HepG2 (cell line): ENCODE results near the gene PLLP. TPM values are rescaled to one million over a fixed set of nuclear protein-coding genes. Genes with fewer than 3 reads are reported as not detected.

Source experiments
- AGO2 ChIP-seq: fragments of 200-400 bp; formaldehyde crosslinking; optimal IDR thresholded peaks from 2 replicates; pipeline ENCODE3; 2017; ENCODE audit warnings: mild to moderate bottlenecking, low read depth, low read length, moderate library complexity
- AKNA ChIP-seq: sonication (generic); formaldehyde crosslinking; IDR thresholded peaks from 2 replicates; pipeline ENCODE4 v1.4.0; 2020; ENCODE audit warnings: missing genetic modification reagents, borderline replicate concordance
- ISX ChIP-seq: sonication (generic); formaldehyde crosslinking; conservative IDR thresholded peaks from 2 replicates; pipeline ENCODE4 v1.5.0; 2020; ENCODE audit warnings: missing genetic modification reagents
- POLR2AphosphoS5 ChIP-seq: IDR thresholded peaks from 2 replicates; pipeline ENCODE4 v1.6.1; 2012; ENCODE audit warnings: low read depth, low read length
- RFXAP ChIP-seq: sonication (generic); formaldehyde crosslinking; IDR thresholded peaks from 2 replicates; pipeline ENCODE4 v1.4.0; 2020; ENCODE audit warnings: missing genetic modification reagents, borderline replicate concordance
- TMF1 ChIP-seq: sonication (generic); formaldehyde crosslinking; IDR thresholded peaks from 2 replicates; pipeline ENCODE4 v1.8.1; 2022; ENCODE audit warnings: low read depth, missing genetic modification reagents
- ZBTB39 ChIP-seq: sonication (generic); formaldehyde crosslinking; IDR thresholded peaks from 2 replicates; pipeline ENCODE4 v1.5.0; 2020; ENCODE audit warnings: missing genetic modification reagents
- ZFY ChIP-seq: sonication (generic); formaldehyde crosslinking; IDR thresholded peaks from 2 replicates; pipeline ENCODE4 v1.4.0; 2020; ENCODE audit warnings: missing genetic modification reagents
- ZNF121 ChIP-seq: sonication (generic); formaldehyde crosslinking; IDR thresholded peaks from 2 replicates; pipeline ENCODE4 v1.5.0; 2020; ENCODE audit warnings: mild to moderate bottlenecking, missing genetic modification reagents
- ZNF224 ChIP-seq: sonication (generic); formaldehyde crosslinking; IDR thresholded peaks from 2 replicates; pipeline ENCODE4 v1.5.0; 2020; ENCODE audit warnings: mild to moderate bottlenecking, missing genetic modification reagents
- ZNF354B ChIP-seq: sonication (generic); formaldehyde crosslinking; IDR thresholded peaks from 2 replicates; pipeline ENCODE4 v1.8.0; 2022; ENCODE audit warnings: mild to moderate bottlenecking, missing genetic modification reagents
- ZNF569 ChIP-seq: sonication (generic); formaldehyde crosslinking; IDR thresholded peaks from 2 replicates; pipeline ENCODE4 v1.5.0; 2020; ENCODE audit warnings: mild to moderate bottlenecking, missing genetic modification reagents, moderate library complexity, borderline replicate concordance
- ZNF788 ChIP-seq: sonication (generic); formaldehyde crosslinking; IDR thresholded peaks from 2 replicates; pipeline ENCODE4 v1.5.0; 2020; ENCODE audit warnings: mild to moderate bottlenecking, missing genetic modification reagents, borderline replicate concordance
- ZSCAN29 ChIP-seq: sonication (generic); formaldehyde crosslinking; conservative IDR thresholded peaks from 2 replicates; pipeline ENCODE4 v1.4.0; 2020; ENCODE audit warnings: mild to moderate bottlenecking, missing genetic modification reagents
- polyA plus RNA-seq, 8 experiments: library from polyadenylated mRNA; depleted of rRNA in 3 of 8; stranded (reverse) in 7 of 8; unstranded in 1 of 8; fragments of >200 nt; fragmentation: Illumina TruSeq in 4 of 8; extraction: Trizol in 4 of 8; gene quantifications; 2 replicates each; pipeline versions ENCODE4 v1.2.1 to v1.2.3, GENCODE V29; 2011 to 2016; ENCODE audit warnings: low read depth in 4 of 8, missing spikeins in 1 of 8, mixed read lengths in 1 of 8; ENCODE audit not compliant: insufficient read depth in 1 of 8
- total RNA-seq, 5 experiments: library from RNA; depleted of rRNA; stranded (reverse); fragments of >200 nt; fragmentation: Illumina TruSeq; extraction: Trizol; gene quantifications; 2 replicates each; pipeline ENCODE4 v1.2.3, GENCODE V29; 2016; ENCODE audit warnings: low read depth in 1 of 5
- TF ChIP-seq, protein P1 (sequence below): sonication (generic); formaldehyde crosslinking; IDR thresholded peaks from 2 replicates; pipeline ENCODE4 v1.5.0; 2020; ENCODE audit warnings: missing genetic modification reagents, mild to moderate bottlenecking, borderline replicate concordance

The PLLP gene
- total and polyA plus RNA-seq, 2 of the 13 experiments (the other 11 are each of a cell fraction or from before 2014, with no cell fraction given), result 60.6 to 127 TPM

DNA sequence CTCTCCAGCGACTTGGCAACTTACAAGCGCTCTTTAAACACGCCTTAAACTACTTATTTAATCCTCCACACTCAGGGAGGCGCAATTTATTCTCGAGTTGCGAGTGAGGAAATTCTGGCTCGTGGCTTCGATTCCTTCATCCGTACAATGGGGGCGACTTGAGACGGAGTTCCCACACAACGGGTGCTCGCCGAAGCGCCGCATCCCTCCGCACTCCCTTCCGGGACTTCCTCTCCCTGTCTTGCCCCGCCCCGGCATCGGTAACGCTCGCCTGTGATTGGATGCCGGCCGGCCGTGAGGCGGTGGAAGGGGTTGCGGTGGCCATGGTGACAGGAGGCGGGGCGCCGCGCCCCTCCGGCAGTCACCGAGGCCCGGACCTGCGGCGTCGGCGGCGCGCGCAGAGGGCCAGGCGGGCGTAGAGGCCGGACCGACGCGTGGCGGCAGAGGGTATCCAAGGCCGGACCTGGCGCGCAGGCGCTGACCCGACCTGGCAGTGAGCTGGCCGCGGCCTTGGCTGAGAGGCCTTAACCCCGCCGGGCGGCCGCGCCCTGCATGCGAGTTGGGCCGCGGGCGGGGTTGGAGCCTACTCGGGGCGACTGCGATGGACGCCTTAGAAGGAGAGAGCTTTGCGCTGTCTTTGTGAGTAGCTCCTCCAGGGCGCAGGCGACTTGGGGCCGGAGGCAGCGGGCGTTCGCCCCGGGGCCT is 39.6 kb downstream of the PLLP start, which contains the start of gene ARL2BP (continued):
- TF ChIP-seq ZSCAN29 (CRISPR knock-in tag) (peak; percentile 58; the same call in 1 of the 2 replicates), ZNF569 (CRISPR knock-in tag) (no peak), ZBTB39 (peak; percentile 18; the same call in 1 of the 2 replicates), POLR2AphosphoS5 (peak; percentile 83), TMF1 (CRISPR knock-in tag) (peak; percentile 94; the same call in 1 of the 2 replicates), RFXAP (CRISPR knock-in tag) (peak; percentile 96), ZNF354B (CRISPR knock-in tag) (peak; percentile 19; the same call in 1 of the 2 replicates), ISX (CRISPR knock-in tag) (peak; percentile 65; the same call in 1 of the 2 replicates), ZNF224 (CRISPR knock-in tag) (peak; percentile 67; the same call in 1 of the 2 replicates), AGO2 (peak; percentile 97), AKNA (CRISPR knock-in tag) (peak; percentile 89), ZNF788 (CRISPR knock-in tag) (peak; percentile 98), ZNF121 (CRISPR knock-in tag) (0 out of 2 replicates have a peak, but pooled peaks have one; percentile 46), ZFY (CRISPR knock-in tag) (peak; percentile 100)
- TF ChIP-seq, protein P1, sequence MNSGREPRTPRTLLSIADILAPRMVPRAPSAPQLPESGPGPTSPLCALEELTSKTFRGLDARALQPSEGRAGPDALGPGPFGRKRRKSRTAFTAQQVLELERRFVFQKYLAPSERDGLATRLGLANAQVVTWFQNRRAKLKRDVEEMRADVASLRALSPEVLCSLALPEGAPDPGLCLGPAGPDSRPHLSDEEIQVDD (CRISPR knock-in tag), result peak; percentile 82; the same call in 1 of the 2 replicates
